Stimulated activated CD8-positive, alpha-beta memory T cell treated with anti-CD3 and anti-CD28 coated beads, Interleukin-4, amount 100 ng/mL, for 48 hours (primary cell): ENCODE measurements around the gene KIF2B.
"Not testable (repeated sequence)": the region's sequence is repeated elsewhere in the genome, so short reads cannot be mapped to it uniquely, and the experiment has no call there.

Experiments
- DNase-seq: peaks from one replicate; pipeline ENCODE4 v3.0.0-alpha.2; 2020

The KIF2B gene

GRCh38 chr17:53822764-53823163 is at the start of gene KIF2B:
TSS of gene KIF2B (plus strand) at chr17:53822927. CDS start at chr17:53823034, 107 bp downstream.
- DNase-seq = no peak

GRCh38 chr17:53780320-53780719 is 42.4 kb upstream of the KIF2B start:
- no peak for DNase-seq

GRCh38 chr17:53791551-53791950 is 31.2 kb upstream of the KIF2B start:
- no peak for DNase-seq

GRCh38 chr17:53792451-53792850 is 30.3 kb upstream of the KIF2B start:
- DNase-seq = no peak

- DNase-seq = no peak
These were observed 29.7 kb upstream of the KIF2B start for GRCh38 chr17:53792997-53793396.

- no peak for DNase-seq
These were observed 27.9 kb upstream of the KIF2B start for GRCh38 chr17:53794875-53795274.

- DNase-seq = no peak
These were observed 26.1 kb upstream of the KIF2B start for GRCh38 chr17:53796642-53797041.

GRCh38 chr17:53797501-53797900 is 25.2 kb upstream of the KIF2B start:
- no peak for DNase-seq

- no peak for DNase-seq
These were observed 18.3 kb upstream of the KIF2B start for GRCh38 chr17:53804437-53804836.

- DNase-seq = no peak
These were observed 16.3 kb upstream of the KIF2B start for GRCh38 chr17:53806473-53806872.

GRCh38 chr17:53807286-53807685 is 15.4 kb upstream of the KIF2B start:
- no peak for DNase-seq

- DNase-seq = no peak
These were observed 4.5 kb upstream of the KIF2B start for GRCh38 chr17:53818271-53818670.

- DNase-seq = no peak
These were observed 3.8 kb upstream of the KIF2B start for GRCh38 chr17:53818929-53819328.

- DNase-seq = no peak
These were observed 2.8 kb upstream of the KIF2B start for GRCh38 chr17:53819956-53820355.

GRCh38 chr17:53823341-53824050 is 769 bp downstream of the KIF2B start:
- no peak for DNase-seq

- DNase-seq = not testable (repeated sequence)
These were observed 12.0 kb downstream of the KIF2B start for GRCh38 chr17:53834771-53835170.

- DNase-seq = no peak
These were observed 14.4 kb downstream of the KIF2B start for GRCh38 chr17:53837131-53837530.

- DNase-seq = no peak
These were observed 21.9 kb downstream of the KIF2B start for GRCh38 chr17:53844491-53845107.

- not testable (repeated sequence) for DNase-seq
These were observed 48.4 kb downstream of the KIF2B start for GRCh38 chr17:53871128-53871527.
